Esophagus muscularis mucosa (tissue), 4 donors: ENCODE measurements around the gene GPC6. TPM values are rescaled to one million over a fixed set of nuclear protein-coding genes. Genes with fewer than 3 reads are reported as not detected.

ENCODE experiments used
- DNase-seq: peaks from one replicate; pipeline ENCODE4 v3.0.0-alpha.2; 2017; ENCODE audit errors: extremely low spot score
- H3K27ac ChIP-seq, 4 donors: fragments of 200-600 bp; sonication (generic); replicated peaks in 1 of 4; 1 replicate in 3 of 4; 2 replicates in 1 of 4; pipeline ENCODE4 v1.5.1; 2016 to 2019; ENCODE audit warnings: mild to moderate bottlenecking in 1 of 4
- H3K27me3 ChIP-seq, 4 donors: fragments of 200-600 bp; sonication (generic); one replicate each; pipeline versions ENCODE4 v1.5.1 to v1.6.0; 2016 to 2019
- H3K36me3 ChIP-seq, 4 donors: fragments of 200-600 bp; sonication (generic); one replicate each; pipeline ENCODE4 v1.5.1; 2016 to 2019
- H3K4me1 ChIP-seq, 4 donors: fragments of 200-600 bp; sonication (generic); one replicate each; pipeline ENCODE4 v1.5.1; 2016 to 2019
- H3K4me3 ChIP-seq, 4 donors: fragments of 200-600 bp; sonication (generic); 1 replicate in 2 of 4; 2 replicates in 2 of 4; pipeline ENCODE4 v1.5.1; 2016 to 2019; ENCODE audit warnings: mild to moderate bottlenecking in 4 of 4, moderate library complexity in 1 of 4
- H3K9me3 ChIP-seq, 4 donors: fragments of 200-600 bp; sonication (generic); 1 replicate in 3 of 4; 2 replicates in 1 of 4; pipeline ENCODE4 v1.5.1; 2016 to 2019
- CTCF ChIP-seq, 3 experiments: fragments of 200-600 bp in 2 of 3; fragments of 450-650 bp in 1 of 3; sonication (generic) in 2 of 3; IDR thresholded peaks; one replicate each; pipeline ENCODE4 v1.5.1; 2017 to 2019; ENCODE audit warnings: antibody characterized with exemption in 3 of 3, mild to moderate bottlenecking in 2 of 3, moderate library complexity in 1 of 3
- EP300 ChIP-seq: sonication (generic); formaldehyde crosslinking; IDR thresholded peaks from one replicate; pipeline ENCODE4 v1.6.1; 2017; ENCODE audit warnings: antibody characterized with exemption
- POLR2A ChIP-seq: fragments of 450-650 bp; IDR thresholded peaks from one replicate; pipeline ENCODE4 v1.6.1; 2017; ENCODE audit warnings: antibody characterized with exemption, moderate library complexity, mild to moderate bottlenecking, low read depth
- POLR2AphosphoS5 ChIP-seq, 2 donors: sonication (generic); formaldehyde crosslinking; IDR thresholded peaks; one replicate each; pipeline ENCODE4 v1.6.1; 2017; ENCODE audit warnings: antibody characterized with exemption in 2 of 2
- WGBS: methylation state at CpG from one replicate; pipeline ENCODE4 v1.1.5; 2018; 5-methylcytosine and 5-hydroxymethylcytosine counted together
- intact Hi-C: fragments of 100-400 bp; cut with DNase I; formaldehyde crosslinking; loops from one replicate; pipeline ENCODE4 v1.15.1; 2023
- total RNA-seq, 4 donors: library from RNA; depleted of rRNA; stranded (reverse); fragments of >200 nt; gene quantifications; one replicate each; pipeline versions ENCODE4 v1.1.0 to v1.2.1, GENCODE V29; 2016

Gene GPC6
- total RNA-seq, 4 donors from 2014 or later, result 6.5 to 17.2 (median 13.5) TPM

DNA sequence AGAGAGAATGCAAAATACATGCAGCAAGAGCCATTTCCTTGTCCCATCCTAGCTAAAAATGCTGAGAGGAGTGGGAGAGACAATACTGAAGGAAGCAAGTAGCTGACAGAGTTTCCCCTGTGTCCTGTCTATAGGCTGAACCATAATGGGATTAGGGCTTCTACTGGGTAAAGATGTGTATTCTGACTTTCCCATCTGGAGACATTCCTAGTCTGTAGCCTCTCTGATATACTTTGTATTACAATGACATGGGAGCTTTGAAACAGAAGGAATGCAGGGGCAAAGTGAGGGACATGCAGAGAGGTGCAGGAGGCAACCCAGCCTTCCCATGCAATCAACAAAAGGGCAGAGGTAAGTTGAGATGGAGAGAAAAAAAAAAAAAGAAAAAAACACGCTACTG, 10.5 kb upstream of the GPC6 start:
- Histone ChIP-seq H3K4me1 (no peaks in the 10 kb centered on the region), H3K4me3 (no peak overlapping the region), H3K27me3 (no peaks in the 10 kb centered on the region), H3K36me3 (no peaks in the 10 kb centered on the region), H3K9me3 (no peaks in the 10 kb centered on the region), H3K27ac (no peak overlapping the region)
- TF ChIP-seq EP300, result no peak
- 84% methylated on average over 1 of the region's 1 CpG for WGBS
- intact Hi-C loops, result no loop called here
- DNase-seq, result no peak

DNA sequence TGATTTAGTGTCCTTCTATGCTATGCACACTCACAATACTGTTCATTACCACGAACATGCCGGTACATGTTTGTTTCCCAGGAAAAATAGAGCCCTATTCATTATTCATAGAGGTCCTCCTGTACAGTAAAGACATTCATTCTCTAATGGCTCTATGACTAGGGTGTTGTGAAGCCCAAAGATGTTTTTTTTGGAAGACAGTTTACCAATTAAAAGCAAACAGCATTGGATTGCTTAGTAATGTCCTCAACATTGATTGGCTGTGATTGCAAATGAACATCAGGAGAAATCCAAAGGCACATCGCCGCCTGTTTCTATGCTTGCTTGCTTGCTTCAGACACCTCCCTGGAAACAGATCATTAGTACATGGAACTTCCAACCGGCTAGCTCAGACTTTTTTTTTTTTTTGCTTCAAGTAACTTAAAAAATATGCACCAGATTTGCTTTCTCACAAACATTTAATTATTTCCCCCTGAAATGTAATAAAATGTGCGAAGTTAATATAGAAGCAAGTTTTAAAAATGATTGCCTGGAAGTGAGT, 8.8 kb upstream of the GPC6 start:
- Histone ChIP-seq H3K4me3 (no peak overlapping the region), H3K27ac (no peak overlapping the region), H3K36me3 (no peaks in the 10 kb centered on the region), H3K9me3 (no peaks in the 10 kb centered on the region), H3K4me1 (no peaks in the 10 kb centered on the region), H3K27me3 (no peaks in the 10 kb centered on the region)
- TF ChIP-seq EP300 (no peak), CTCF (IDR thresholded peaks at IDR 0.05) (no peak), POLR2AphosphoS5 (IDR thresholded peaks at IDR 0.05) (no peak), POLR2A (no peak)
- intact Hi-C loops, result no loop called here
- no peak for DNase-seq
- 61% methylated on average over 6 of the region's 6 CpGs for WGBS

GRCh38 chr13:93218583-93218982, 8.0 kb upstream of the GPC6 start:
- no peak for DNase-seq
- no peaks in the 10 kb centered on the region for H3K4me1 ChIP-seq
- intact Hi-C loops, result no loop called here
- no peaks in the 10 kb centered on the region for H3K9me3 ChIP-seq
- 89% methylated on average over 3 of the region's 3 CpGs for WGBS
- H3K36me3 ChIP-seq, result no peaks in the 10 kb centered on the region
- no peak for TF ChIP-seq EP300
- TF ChIP-seq POLR2A, result no peak
- no peak overlapping the region for H3K4me3 ChIP-seq
- no peak overlapping the region for H3K27ac ChIP-seq
- no peaks in the 10 kb centered on the region for H3K27me3 ChIP-seq

- WGBS, result 54% methylated on average over 3 of the region's 3 CpGs
- no peaks in the 10 kb centered on the region for H3K9me3 ChIP-seq
- H3K27me3 ChIP-seq, result no peaks in the 10 kb centered on the region
- H3K4me3 ChIP-seq, result no peak overlapping the region
- no peak overlapping the region for H3K27ac ChIP-seq
- H3K4me1 ChIP-seq, result no peaks in the 10 kb centered on the region
- no peak for DNase-seq
- intact Hi-C loops, result no loop called here
- TF ChIP-seq CTCF (IDR thresholded peaks at IDR 0.05) (no peak), POLR2AphosphoS5 (IDR thresholded peaks at IDR 0.05) (no peak), POLR2A (no peak), EP300 (no peak)
- H3K36me3 ChIP-seq, result no peaks in the 10 kb centered on the region
Observed at GRCh38 chr13:93220073-93220472, 6.5 kb upstream of the GPC6 start.

DNA sequence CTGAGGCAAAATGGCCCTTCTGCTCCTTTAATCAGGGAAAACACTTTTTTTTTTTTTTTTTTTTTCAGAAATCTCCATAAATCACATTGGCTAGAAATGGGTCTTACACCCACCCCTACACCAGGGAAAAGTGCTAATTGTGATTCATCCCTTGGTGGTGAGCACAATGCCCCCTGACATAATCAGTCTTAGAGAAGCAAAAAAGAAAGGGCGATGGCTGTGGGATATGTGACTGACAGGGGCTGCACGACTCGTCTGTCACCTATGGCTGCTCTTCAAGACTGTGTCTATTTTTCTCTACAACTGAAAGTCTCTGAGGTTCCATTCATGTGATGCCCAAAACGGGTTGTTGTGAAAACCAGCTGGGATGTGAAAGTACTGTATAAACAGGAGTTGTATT, 3.6 kb upstream of the GPC6 start:
- intact Hi-C loops, result no loop called here
- H3K27me3 ChIP-seq, result peaks cover 0 to 22% (median 5%) of the 10 kb centered on the region in 4 donors
- H3K4me3 ChIP-seq, result no peak overlapping the region
- H3K9me3 ChIP-seq, result no peaks in the 10 kb centered on the region
- TF ChIP-seq POLR2A, result no peak
- no peak overlapping the region for H3K27ac ChIP-seq
- no peaks in the 10 kb centered on the region for H3K36me3 ChIP-seq
- peaks cover 0 to 18% (median 12%) of the 10 kb centered on the region in 4 donors for H3K4me1 ChIP-seq
- DNase-seq, result no peak
- 89% methylated on average over 4 of the region's 4 CpGs for WGBS

DNA sequence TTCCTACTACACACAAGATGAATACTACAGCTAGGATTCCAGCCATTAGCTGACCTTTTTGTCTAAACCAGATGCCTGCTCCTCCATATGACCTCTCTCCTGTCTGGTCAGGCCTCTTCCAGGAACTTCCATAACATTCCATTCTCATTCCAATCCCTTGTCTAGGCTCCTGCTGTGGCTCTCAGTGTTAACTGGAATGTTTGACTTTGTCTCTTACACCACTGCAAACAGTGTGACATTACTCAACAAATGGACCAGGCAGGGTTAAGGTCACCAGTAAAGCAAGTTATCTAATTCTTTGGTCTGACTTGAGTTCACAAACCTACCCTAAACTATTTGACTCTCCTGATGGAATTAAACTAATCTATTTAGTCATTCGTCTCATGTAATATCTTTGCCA, 2.1 kb upstream of the GPC6 start:
- peaks cover 0 to 25% (median 17%) of the 10 kb centered on the region in 4 donors for H3K4me1 ChIP-seq
- TF ChIP-seq POLR2A, result no peak
- TF ChIP-seq EP300, result no peak
- no peak for TF ChIP-seq CTCF (IDR thresholded peaks at IDR 0.05)
- TF ChIP-seq POLR2AphosphoS5 (IDR thresholded peaks at IDR 0.05), result no peak
- WGBS, result 100% methylated on average over 1 of the region's 1 CpG

More for the DNA sequence above, 2.1 kb upstream of the GPC6 start:
- H3K4me3 ChIP-seq, result no peak overlapping the region
- H3K27me3 ChIP-seq, result peaks cover 0 to 36% (median 5%) of the 10 kb centered on the region in 4 donors
- H3K9me3 ChIP-seq, result no peaks in the 10 kb centered on the region
- no peaks in the 10 kb centered on the region for H3K36me3 ChIP-seq
- DNase-seq, result no peak
- intact Hi-C loops, result no loop called here
- no peak overlapping the region for H3K27ac ChIP-seq
